Lower leg skin (tissue), 4 donors: ENCODE data around the gene DIS3L2. TPM values are rescaled to one million over a fixed set of nuclear protein-coding genes. Genes with fewer than 3 reads are reported as not detected.

ENCODE experiments used
- DNase-seq, 2 donors: peaks; one replicate each; pipeline ENCODE4 v3.0.0-alpha.2; 2019; ENCODE audit warnings: low spot score in 2 of 2
- H3K4me3 ChIP-seq: fragments of 200-600 bp; sonication (generic); 2 replicates; pipeline ENCODE4 v1.5.1; 2017; ENCODE audit warnings: mild to moderate bottlenecking, low read depth; ENCODE audit not compliant: poor library complexity, severe bottlenecking
- POLR2A ChIP-seq, 2 donors: fragments of 450-650 bp; IDR thresholded peaks; one replicate each; pipeline ENCODE4 v1.6.1; 2016 to 2017; ENCODE audit warnings: antibody characterized with exemption in 2 of 2, mild to moderate bottlenecking in 1 of 2, moderate library complexity in 1 of 2
- WGBS, 2 donors: methylation state at CpG; one replicate each; pipeline ENCODE4 v1.1.5; 2018; 5-methylcytosine and 5-hydroxymethylcytosine counted together
- intact Hi-C: fragments of 100-400 bp; cut with DNase I; formaldehyde crosslinking; loops from one replicate; pipeline ENCODE4 v1.15.0; 2023; ENCODE audit warnings: low total_unique reads
- total RNA-seq, 4 donors: library from RNA; depleted of rRNA; stranded (reverse); fragments of >200 nt; gene quantifications; one replicate each; pipeline ENCODE4 v1.1.0, GENCODE V29; 2016
- TF ChIP-seq, protein P1 (sequence below), 3 donors: fragments of 450-650 bp; IDR thresholded peaks; one replicate each; pipeline ENCODE4 v1.5.1; 2016; ENCODE audit warnings: antibody characterized with exemption in 3 of 3, mild to moderate bottlenecking in 3 of 3, moderate library complexity in 2 of 3

The DIS3L2 gene, protein sequence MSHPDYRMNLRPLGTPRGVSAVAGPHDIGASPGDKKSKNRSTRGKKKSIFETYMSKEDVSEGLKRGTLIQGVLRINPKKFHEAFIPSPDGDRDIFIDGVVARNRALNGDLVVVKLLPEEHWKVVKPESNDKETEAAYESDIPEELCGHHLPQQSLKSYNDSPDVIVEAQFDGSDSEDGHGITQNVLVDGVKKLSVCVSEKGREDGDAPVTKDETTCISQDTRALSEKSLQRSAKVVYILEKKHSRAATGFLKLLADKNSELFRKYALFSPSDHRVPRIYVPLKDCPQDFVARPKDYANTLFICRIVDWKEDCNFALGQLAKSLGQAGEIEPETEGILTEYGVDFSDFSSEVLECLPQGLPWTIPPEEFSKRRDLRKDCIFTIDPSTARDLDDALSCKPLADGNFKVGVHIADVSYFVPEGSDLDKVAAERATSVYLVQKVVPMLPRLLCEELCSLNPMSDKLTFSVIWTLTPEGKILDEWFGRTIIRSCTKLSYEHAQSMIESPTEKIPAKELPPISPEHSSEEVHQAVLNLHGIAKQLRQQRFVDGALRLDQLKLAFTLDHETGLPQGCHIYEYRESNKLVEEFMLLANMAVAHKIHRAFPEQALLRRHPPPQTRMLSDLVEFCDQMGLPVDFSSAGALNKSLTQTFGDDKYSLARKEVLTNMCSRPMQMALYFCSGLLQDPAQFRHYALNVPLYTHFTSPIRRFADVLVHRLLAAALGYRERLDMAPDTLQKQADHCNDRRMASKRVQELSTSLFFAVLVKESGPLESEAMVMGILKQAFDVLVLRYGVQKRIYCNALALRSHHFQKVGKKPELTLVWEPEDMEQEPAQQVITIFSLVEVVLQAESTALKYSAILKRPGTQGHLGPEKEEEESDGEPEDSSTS
- 10 to 100 TPM; 26.4 to 39.0 (median 34.4) TPM for total RNA-seq

DNA sequence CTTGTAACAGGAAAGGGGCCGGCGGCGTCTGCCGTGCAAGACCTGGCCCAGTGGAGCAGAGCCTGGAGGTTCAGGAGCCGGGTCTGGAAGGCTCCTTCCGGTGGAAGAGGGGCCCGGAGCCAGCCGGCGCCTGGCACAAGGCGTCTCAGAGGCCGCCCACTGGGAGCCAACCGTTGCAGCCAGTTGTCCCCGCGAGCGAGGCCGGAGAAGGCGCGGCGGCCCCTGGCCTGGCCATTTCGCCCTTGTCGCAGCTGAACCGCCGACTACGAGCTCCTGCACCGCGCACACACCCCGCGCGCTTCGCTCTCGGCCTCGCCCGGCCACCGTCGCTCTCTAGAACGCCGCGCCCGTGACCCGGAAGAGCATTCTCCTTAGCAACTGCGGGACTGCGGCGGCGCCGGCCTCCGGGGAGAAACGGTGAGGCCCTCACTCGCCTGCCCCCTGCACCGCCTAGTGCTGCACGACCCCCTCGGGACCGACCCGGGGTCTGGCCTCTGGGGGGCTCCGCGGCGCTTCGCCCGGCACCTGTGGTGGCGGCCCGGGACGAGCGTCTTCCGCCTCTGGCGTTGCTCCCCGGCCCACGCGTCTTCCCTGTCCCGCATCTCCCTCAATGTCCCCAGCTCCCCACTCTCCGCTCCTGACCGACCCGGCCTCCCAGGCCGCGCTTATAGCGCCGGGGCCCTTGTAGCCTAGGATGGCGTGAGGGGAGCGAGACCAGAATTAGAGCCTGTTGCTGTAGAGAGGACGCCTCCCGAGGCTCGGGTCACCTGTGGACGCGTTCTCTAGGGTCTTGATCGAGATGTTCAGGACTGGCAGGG, at the start of gene DIS3L2:
Gene DIS3L2 (plus strand): TSS at position 365 of the 818 bp plus-strand sequence. CDS start 53,215 bp downstream, outside the sequence.
- intact Hi-C loops = loop anchor here (2.0 kb wide), 1 partner anchor 55 kb away; no protein-coding TSS in a partner anchor
- H3K4me3 ChIP-seq = peak within 1 kb of the TSS; percentile 97
- peak; percentile 47 to 92 for DNase-seq

DNA sequence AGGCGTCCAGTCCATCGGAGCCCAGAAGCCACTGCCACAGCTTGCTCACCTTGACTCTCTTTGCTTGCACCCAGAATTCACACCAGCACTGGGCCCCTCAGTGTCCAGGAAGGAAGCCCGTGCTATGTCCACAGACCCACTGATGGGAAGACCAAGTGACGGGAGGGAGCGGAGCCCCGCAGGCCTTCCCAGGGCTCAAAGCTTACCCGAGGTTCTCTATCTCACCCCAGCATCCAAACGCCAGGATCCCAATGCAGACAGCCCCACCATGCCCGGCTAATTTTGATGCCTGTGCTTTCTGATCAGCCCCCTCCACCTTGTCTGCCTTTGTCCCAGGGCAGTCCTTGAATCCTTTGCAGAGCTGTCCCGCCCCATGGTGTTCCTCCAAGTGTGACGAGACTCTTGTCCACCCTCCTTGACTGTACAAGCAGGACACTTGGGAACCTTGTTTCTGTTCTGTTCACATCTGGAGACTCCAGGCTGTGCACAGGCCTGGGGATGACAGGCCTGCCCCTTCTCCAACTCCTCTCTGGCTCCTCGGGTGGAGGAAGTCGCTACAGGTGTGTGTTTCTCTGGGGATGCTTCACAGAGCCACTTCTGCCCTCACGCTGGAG, 47.3 kb upstream of the DIS3L2 start:
- TF ChIP-seq, protein P1, sequence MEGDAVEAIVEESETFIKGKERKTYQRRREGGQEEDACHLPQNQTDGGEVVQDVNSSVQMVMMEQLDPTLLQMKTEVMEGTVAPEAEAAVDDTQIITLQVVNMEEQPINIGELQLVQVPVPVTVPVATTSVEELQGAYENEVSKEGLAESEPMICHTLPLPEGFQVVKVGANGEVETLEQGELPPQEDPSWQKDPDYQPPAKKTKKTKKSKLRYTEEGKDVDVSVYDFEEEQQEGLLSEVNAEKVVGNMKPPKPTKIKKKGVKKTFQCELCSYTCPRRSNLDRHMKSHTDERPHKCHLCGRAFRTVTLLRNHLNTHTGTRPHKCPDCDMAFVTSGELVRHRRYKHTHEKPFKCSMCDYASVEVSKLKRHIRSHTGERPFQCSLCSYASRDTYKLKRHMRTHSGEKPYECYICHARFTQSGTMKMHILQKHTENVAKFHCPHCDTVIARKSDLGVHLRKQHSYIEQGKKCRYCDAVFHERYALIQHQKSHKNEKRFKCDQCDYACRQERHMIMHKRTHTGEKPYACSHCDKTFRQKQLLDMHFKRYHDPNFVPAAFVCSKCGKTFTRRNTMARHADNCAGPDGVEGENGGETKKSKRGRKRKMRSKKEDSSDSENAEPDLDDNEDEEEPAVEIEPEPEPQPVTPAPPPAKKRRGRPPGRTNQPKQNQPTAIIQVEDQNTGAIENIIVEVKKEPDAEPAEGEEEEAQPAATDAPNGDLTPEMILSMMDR (IDR thresholded peaks at IDR 0.05) = no peak
- no peak for TF ChIP-seq POLR2A (IDR thresholded peaks at IDR 0.05)
- 90 to 91% methylated on average over 14 of the region's 14 CpGs for WGBS, 2 donors
- intact Hi-C loops = no loop called here
- no peak overlapping the region for H3K4me3 ChIP-seq
- DNase-seq = no peak

More for the DNA sequence above, at the start of gene DIS3L2:
- WGBS, 2 donors = 0% methylated on average over 22 to 36 of the region's 83 CpGs
- TF ChIP-seq POLR2A (IDR thresholded peaks at IDR 0.05) = no peak
- TF ChIP-seq, protein P1 (IDR thresholded peaks at IDR 0.05) = no peak

DNA sequence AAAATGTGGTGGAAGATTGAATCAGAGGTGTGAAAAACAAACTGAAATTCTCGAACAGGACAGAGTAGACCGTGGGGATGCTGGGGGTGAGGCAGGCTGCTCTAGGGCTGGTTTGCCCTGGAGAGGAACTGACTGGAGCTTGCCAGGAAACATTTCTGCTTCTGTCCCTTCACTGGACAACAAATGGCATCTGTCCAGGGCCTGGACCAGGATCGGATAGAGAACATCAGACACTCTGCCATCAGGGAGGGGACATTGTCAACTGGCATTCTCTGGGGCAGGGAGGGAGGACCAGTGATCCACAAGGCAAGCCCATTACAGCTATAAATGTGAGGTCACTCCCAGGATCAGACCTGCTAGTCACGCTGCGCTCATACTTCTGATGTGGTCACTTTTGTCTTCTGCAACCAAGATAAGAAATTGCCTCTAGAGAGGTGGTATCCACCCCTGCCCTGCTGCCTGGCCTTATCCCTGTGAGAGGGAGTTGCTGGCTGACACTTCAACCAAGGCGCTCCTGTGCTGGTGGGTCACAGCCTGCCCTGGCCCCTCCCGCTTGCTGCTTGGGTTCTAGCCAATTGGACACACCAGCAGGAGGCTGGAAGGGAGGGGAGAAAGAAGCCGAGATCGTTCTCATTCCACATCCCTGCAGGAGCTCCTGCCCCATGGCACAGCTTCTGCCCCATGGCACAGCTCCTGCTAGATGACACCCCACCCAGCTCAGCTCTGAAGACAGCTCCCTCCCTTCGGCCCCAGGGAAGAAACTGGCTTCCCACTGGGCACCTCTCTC, 44.0 kb upstream of the DIS3L2 start:
- H3K4me3 ChIP-seq = no peak overlapping the region
- TF ChIP-seq, protein P1 (IDR thresholded peaks at IDR 0.05) = no peak
- no peak for TF ChIP-seq POLR2A (IDR thresholded peaks at IDR 0.05)
- intact Hi-C loops = no loop called here
- 39 to 51% methylated on average over 10 of the region's 10 CpGs for WGBS, 2 donors
- no peak for DNase-seq

DNA sequence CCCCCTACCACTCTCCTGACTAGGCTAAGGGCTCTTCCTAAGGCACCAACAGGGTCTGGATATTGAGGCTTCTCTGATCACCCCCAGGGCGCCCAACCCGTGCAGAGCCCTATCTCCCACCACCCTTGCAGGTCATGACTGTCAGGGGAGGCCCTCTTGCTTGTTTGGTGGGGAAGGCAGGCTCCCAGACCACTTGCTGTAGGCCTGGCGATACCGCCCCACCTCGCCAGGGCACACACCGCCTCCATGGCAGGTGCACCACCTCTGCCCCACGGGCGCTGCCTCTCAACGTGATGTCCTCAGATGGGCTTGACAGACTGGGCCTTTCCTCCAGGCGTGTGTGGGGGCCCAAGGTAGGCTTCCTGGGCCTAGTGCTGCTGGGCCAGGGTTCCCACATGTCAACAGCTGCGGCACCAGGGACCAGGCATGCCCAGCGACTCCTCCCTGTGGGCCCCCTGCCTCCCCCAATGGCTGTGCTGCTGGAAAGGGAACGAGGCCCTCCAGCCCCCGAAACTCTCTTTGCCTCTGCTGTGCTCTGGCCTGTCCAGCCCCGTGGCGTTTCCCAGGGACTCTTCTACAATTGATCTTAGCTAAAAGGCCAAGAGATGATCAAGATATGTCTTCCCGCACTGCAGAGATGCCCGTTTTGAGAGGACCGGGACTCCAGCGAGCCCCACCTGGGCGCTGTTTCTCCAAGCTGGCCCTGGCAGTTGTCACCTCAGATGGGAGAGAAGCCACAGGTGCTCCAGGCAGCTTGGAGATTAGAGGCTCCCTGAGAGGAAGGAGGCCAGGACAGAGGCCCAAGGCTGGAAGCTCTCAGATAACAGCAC, 42.8 kb upstream of the DIS3L2 start:
- no peak for DNase-seq
- TF ChIP-seq, protein P1 (IDR thresholded peaks at IDR 0.05) = no peak
- TF ChIP-seq POLR2A (IDR thresholded peaks at IDR 0.05) = no peak
- intact Hi-C loops = no loop called here
- WGBS, 2 donors = 92 to 94% methylated on average over 21 of the region's 21 CpGs
- no peak overlapping the region for H3K4me3 ChIP-seq
